GM20431 (cell line): ENCODE results near the gene TAS2R7.
"Not testable (repeated sequence)": the region's sequence is repeated elsewhere in the genome, so short reads cannot be mapped to it uniquely, and the experiment has no call there.

Source experiments
- in situ Hi-C: fragments of 300-500 bp; cut with MseI, MboI; formaldehyde crosslinking; loops from one replicate; pipeline ENCODE4 v1.15.0; 2020; ENCODE audit warnings: low sequenced_read_pairs; ENCODE audit not compliant: unreplicated experiment

Gene TAS2R7, protein sequence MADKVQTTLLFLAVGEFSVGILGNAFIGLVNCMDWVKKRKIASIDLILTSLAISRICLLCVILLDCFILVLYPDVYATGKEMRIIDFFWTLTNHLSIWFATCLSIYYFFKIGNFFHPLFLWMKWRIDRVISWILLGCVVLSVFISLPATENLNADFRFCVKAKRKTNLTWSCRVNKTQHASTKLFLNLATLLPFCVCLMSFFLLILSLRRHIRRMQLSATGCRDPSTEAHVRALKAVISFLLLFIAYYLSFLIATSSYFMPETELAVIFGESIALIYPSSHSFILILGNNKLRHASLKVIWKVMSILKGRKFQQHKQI

GRCh38 chr12:10802587-10802986 lies at the start of gene TAS2R7:
Gene TAS2R7 (minus strand): TSS chr12:10802627. CDS start chr12:10802570, 57 bp downstream.
- in situ Hi-C loops = no loop called here

- in situ Hi-C loops = no loop called here
Measured at GRCh38 chr12:10851243-10851858, 48.9 kb upstream of the TAS2R7 start.

DNA sequence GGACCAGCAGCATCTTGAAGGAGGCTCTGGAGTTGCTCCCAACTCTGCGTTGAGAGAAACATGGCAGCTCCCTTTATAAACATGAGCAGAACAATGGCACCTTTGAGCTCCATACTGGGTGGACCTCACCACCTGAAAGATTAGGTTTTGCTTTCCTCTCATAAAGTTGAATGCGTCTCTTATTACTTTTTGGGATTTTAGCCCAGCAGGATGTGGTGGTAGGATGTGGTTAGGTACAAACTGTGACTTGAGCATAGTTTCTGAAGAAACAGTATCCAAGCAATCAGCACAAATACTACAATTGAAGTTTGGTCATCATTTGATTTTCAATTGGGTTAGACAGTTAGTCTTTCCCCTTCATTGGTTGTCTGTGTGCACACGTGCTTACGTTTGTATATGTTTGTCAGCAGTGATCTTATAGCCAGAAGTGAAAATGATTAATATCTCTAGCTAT lies 47.0 kb upstream of the TAS2R7 start, which contains the start of gene PRR4:
PRR4 (minus strand) TSS at position 51 of the 454 bp plus-strand sequence; CDS start at position 13, 38 bp downstream.
- in situ Hi-C loops = no loop called here

DNA sequence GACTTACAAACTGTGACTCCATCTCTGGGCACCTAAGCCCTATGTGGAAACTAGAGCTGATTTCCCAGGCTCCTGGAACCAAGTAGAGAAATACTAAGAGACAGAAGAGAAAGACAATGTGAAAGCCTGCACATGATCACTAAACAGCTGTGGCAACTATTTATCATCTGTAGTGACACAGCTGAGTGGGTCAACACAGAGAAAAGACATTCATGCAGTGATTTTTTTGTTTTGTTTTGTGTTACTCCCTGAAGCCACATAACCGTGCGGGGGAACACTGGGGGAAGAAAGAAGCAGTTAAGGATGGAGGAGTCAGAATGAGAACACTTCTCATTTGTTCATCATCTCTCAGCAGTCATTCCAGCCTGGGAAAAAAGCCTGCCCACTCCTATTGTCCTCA lies 45.3 kb upstream of the TAS2R7 start:
- in situ Hi-C loops = no loop called here

GRCh38 chr12:10842862-10843261 lies 40.4 kb upstream of the TAS2R7 start:
- in situ Hi-C loops = no loop called here

DNA sequence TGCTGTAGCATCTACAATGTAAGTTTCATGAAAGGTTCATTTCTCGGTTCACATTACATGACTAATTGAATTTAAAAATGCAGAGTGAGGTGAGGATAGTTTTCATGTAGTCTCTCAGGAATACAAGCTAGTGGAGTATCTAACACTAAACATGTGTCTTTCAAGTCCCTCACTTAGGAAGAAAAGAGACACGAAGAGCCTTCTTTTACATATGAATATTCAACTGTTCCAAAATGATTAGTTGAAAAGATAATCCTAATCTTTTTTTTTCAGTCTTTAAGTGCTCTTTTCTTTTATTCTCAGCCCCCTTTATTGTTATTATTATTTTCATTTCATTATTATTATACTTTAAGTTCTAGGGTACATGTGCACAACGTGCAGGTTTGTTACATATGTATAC lies 36.0 kb upstream of the TAS2R7 start:
- in situ Hi-C loops = no loop called here

- in situ Hi-C loops = no loop called here
Measured at GRCh38 chr12:10829994-10830393, 27.6 kb upstream of the TAS2R7 start.

DNA sequence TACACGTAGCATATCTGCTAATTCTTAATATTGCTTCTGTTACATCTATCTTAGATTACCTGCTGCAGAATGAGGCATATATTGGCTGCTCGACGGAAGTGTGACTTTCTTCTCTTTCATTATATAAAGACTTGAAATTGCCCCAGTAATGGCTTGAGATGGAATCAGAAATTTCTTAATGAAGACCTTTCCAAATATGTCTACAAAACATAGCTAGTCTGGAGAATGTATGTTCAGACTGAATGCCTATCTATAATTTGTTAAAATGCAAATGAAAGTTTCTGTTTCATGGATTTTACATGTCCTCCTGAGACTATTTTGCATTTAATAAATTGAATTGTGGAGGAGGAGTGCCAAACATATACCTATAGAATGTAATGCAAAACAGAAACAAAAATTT lies 23.8 kb upstream of the TAS2R7 start, which contains the start of gene TAS2R10:
TAS2R10 (minus strand) TSS at position 101 of the 400 bp plus-strand sequence; CDS start at position 12, 89 bp downstream.
- in situ Hi-C loops = no loop called here

- in situ Hi-C loops = no loop called here
Measured at GRCh38 chr12:10824957-10825356, 22.5 kb upstream of the TAS2R7 start.

- in situ Hi-C loops = no loop called here
Measured at GRCh38 chr12:10811883-10812536, 9.6 kb upstream of the TAS2R7 start.

- in situ Hi-C loops = no loop called here
Measured at GRCh38 chr12:10810068-10810467, 7.6 kb upstream of the TAS2R7 start, which contains the start of gene TAS2R9. Gene TAS2R9 (minus strand): TSS chr12:10810168. CDS start chr12:10810075, 93 bp downstream.

DNA sequence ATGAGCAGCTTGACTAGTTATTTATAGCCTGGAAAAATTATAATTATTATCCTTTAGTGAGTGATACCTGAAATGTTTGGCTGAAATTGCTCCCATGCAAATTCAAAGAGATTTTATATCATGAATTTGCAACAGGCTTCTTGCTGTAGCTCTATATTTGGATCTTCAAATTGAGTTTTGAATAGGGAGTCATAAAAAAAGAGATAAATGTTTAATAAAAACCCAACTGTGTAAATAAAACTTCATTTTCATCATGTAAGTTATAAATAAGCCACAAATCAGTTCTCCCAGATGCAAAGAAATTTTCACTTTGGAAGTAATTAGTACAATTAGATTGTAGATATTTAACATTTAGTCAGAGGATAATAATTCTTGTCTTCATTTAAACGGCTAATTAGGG lies 4.8 kb upstream of the TAS2R7 start, which contains the start of gene TAS2R8:
TAS2R8 (minus strand) TSS at position 101 of the 400 bp plus-strand sequence. CDS start 306 bp downstream, outside the sequence.
- in situ Hi-C loops = no loop called here

GRCh38 chr12:10801741-10802140 lies 686 bp downstream of the TAS2R7 start:
- in situ Hi-C loops = no loop called here

DNA sequence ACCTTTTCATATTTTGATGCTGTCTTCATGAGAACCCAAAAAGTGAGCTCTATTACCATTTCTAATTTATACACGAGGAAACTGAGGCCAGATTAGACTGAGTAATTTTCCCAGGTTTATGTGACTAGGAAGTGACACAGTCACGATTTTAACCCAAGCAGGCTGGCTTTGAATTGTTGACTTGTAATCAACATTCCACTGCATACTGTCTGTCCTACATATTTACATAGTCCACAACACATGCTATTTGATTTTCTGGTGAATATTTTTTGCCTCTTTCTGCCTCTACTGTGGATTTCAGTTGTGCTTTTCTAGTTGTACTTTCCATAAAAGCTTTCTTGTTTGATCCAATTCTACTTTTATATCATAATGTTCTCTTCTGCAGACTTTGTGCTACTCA lies 8.2 kb downstream of the TAS2R7 start:
- in situ Hi-C loops = no loop called here

DNA sequence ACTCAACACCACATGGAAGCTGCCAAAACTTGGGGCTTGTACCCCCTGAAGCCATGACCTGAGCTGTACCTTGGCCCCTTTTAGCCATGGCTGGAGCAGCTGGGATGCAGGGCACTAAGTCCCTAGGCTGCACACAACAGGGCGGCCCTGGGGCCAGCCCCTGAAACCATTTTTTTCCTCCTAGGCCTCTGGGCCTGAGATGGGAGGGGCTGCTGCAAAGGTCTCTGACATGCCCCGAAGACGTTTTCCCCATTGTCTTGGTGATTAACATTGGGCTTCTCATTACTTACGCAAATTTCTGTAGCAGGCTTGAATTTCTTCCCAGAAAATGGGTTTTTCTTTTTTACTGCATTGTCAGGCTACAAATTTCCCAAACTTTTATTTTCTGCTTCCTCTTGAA lies 10.7 kb downstream of the TAS2R7 start:
- in situ Hi-C loops = not testable (repeated sequence)

DNA sequence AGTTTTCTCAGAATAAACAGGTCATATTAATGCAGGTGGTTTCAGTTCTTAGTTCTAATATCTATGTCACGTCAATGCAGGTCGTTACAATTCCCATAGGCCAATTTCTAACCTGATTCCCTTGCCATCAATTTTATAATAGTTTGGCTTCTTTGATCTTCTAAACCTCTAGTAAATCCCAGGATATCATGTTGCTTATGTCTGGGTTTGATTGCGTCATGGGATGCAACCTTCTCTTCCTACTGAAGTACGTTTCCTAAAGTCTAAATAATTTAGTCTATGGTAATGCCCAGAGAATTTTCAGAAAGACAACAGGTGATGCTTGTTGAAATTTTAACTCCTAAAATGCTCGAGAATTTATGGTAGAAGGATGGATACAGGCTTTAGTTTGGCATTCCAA lies 19.2 kb downstream of the TAS2R7 start:
- in situ Hi-C loops = no loop called here

GRCh38 chr12:10779103-10779502 lies 23.3 kb downstream of the TAS2R7 start:
- in situ Hi-C loops = loop anchor here (10.0 kb wide), 1 partner anchor 416 kb away; no protein-coding TSS in a partner anchor

GRCh38 chr12:10771132-10771733 lies 31.2 kb downstream of the TAS2R7 start:
- in situ Hi-C loops = loop anchor here (10.0 kb wide), 1 partner anchor 424 kb away; no protein-coding TSS in a partner anchor

DNA sequence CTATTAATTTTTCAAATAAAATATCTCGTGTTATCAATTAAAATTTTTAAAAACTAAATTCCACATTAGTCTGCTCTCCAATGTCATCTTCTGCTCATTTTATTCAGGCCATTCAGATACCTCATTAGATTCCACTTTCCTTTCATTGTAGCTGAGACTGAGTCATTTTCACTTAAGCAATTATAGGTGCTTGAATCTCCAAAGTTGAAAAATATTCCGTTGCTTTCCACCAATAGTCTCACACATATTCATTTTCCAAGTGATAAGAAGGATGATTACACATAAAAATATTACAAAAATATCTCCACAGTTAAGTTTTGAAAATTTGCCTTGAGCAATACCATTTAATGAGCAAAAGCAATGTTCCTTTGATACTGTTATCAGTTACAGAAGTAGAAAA lies 42.8 kb downstream of the TAS2R7 start:
- in situ Hi-C loops = loop anchor here (10.0 kb wide), 1 partner anchor 725 kb away; no protein-coding TSS in a partner anchor

GRCh38 chr12:10756194-10756593 lies 46.2 kb downstream of the TAS2R7 start:
- in situ Hi-C loops = no loop called here
